HepG2 (cell line): ENCODE results near the gene HIC1. TPM values are rescaled to one million over a fixed set of nuclear protein-coding genes. Genes with fewer than 3 reads are reported as not detected.

Experiments
- CEBPB ChIP-seq: IDR thresholded peaks from 2 replicates; pipeline ENCODE4 v1.6.1; 2011; ENCODE audit warnings: low read depth, low read length, improper control_type of control experiment, borderline replicate concordance
- CREB1 ChIP-seq, 2 experiments: fragments of 450-650 bp in 1 of 2; IDR thresholded peaks; 2 replicates each; pipeline ENCODE4 v1.6.1; 2016 to 2017; ENCODE audit warnings: control low read depth in 1 of 2, mild to moderate bottlenecking in 1 of 2, missing compliant biosample characterization in 1 of 2, missing genetic modification characterization in 1 of 2
- DPF2 ChIP-seq: sonication (generic); formaldehyde crosslinking; IDR thresholded peaks from 2 replicates; pipeline ENCODE4 v1.4.0; 2020; ENCODE audit warnings: mild to moderate bottlenecking, low read depth, missing genetic modification reagents, borderline replicate concordance
- ELF3 ChIP-seq: IDR thresholded peaks from 2 replicates; pipeline ENCODE4 v1.6.1; 2016; ENCODE audit warnings: missing genetic modification reagents, missing compliant biosample characterization
- ERF ChIP-seq: IDR thresholded peaks from 2 replicates; pipeline ENCODE4 v1.6.1; 2018; ENCODE audit warnings: missing biosample characterization, missing genetic modification reagents
- HDAC6 ChIP-seq: fragments of 200-600 bp; sonication (generic); IDR thresholded peaks from 2 replicates; pipeline ENCODE4 v1.7.0; 2017; ENCODE audit warnings: mild to moderate bottlenecking, antibody characterized with exemption, low read length, low read depth
- HIVEP1 ChIP-seq: sonication (generic); formaldehyde crosslinking; IDR thresholded peaks from 2 replicates; pipeline ENCODE4 v1.4.0; 2020; ENCODE audit warnings: mild to moderate bottlenecking, missing genetic modification reagents
- LBX2 ChIP-seq: sonication (generic); formaldehyde crosslinking; IDR thresholded peaks from 2 replicates; pipeline ENCODE4 v1.5.0; 2020; ENCODE audit warnings: missing genetic modification reagents, mild to moderate bottlenecking, borderline replicate concordance
- MEIS1 ChIP-seq: sonication (generic); formaldehyde crosslinking; IDR thresholded peaks from 2 replicates; pipeline ENCODE4 v1.9.0; 2021; ENCODE audit warnings: mild to moderate bottlenecking, missing genetic modification reagents, moderate library complexity, borderline replicate concordance
- ONECUT2 ChIP-seq: sonication (generic); formaldehyde crosslinking; IDR thresholded peaks from 2 replicates; pipeline ENCODE4 v1.4.0; 2020; ENCODE audit warnings: missing genetic modification reagents
- PRPF4 ChIP-seq: fragments of 200-400 bp; formaldehyde crosslinking; IDR thresholded peaks from 2 replicates; pipeline ENCODE4 v1.6.1; 2016; ENCODE audit warnings: low read length, low read depth; ENCODE audit not compliant: poor library complexity, severe bottlenecking
- SIX1 ChIP-seq: sonication (generic); formaldehyde crosslinking; IDR thresholded peaks from 2 replicates; pipeline ENCODE4 v1.4.0; 2020; ENCODE audit warnings: missing genetic modification reagents, borderline replicate concordance
- THAP8 ChIP-seq: sonication (generic); formaldehyde crosslinking; IDR thresholded peaks from 2 replicates; pipeline ENCODE4 v1.5.1; 2020; ENCODE audit warnings: missing genetic modification reagents, mild to moderate bottlenecking, borderline replicate concordance
- ZBTB21 ChIP-seq: sonication (generic); formaldehyde crosslinking; IDR thresholded peaks from 2 replicates; pipeline ENCODE4 v1.4.0; 2020; ENCODE audit warnings: missing genetic modification reagents
- ZBTB34 ChIP-seq: sonication (generic); formaldehyde crosslinking; IDR thresholded peaks from 2 replicates; pipeline ENCODE4 v1.8.0; 2022; ENCODE audit warnings: mild to moderate bottlenecking, missing genetic modification reagents
- ZKSCAN1 ChIP-seq: fragments of 150-350 bp; IDR thresholded peaks from 2 replicates; pipeline ENCODE4 v1.6.1; 2014; ENCODE audit warnings: low read length
- ZNF256 ChIP-seq: sonication (generic); formaldehyde crosslinking; conservative IDR thresholded peaks from 2 replicates; pipeline ENCODE4 v1.4.0; 2020; ENCODE audit warnings: missing genetic modification reagents
- ZNF44 ChIP-seq: sonication (generic); formaldehyde crosslinking; IDR thresholded peaks from 2 replicates; pipeline ENCODE4 v1.5.1; 2020; ENCODE audit warnings: mild to moderate bottlenecking, missing genetic modification reagents
- ZNF552 ChIP-seq: sonication (generic); formaldehyde crosslinking; IDR thresholded peaks from 2 replicates; pipeline ENCODE4 v1.9.0; 2022; ENCODE audit warnings: missing genetic modification reagents, mild to moderate bottlenecking, borderline replicate concordance
- ZNF644 ChIP-seq: IDR thresholded peaks from 2 replicates; pipeline ENCODE4 v1.6.1; 2016; ENCODE audit warnings: low read depth
- polyA plus RNA-seq, 8 experiments: library from polyadenylated mRNA; depleted of rRNA in 3 of 8; stranded (reverse) in 7 of 8; unstranded in 1 of 8; fragments of >200 nt; fragmentation: Illumina TruSeq in 4 of 8; extraction: Trizol in 4 of 8; gene quantifications; 2 replicates each; pipeline versions ENCODE4 v1.2.1 to v1.2.3, GENCODE V29; 2011 to 2016; ENCODE audit warnings: low read depth in 4 of 8, missing spikeins in 1 of 8, mixed read lengths in 1 of 8; ENCODE audit not compliant: insufficient read depth in 1 of 8
- total RNA-seq, 5 experiments: library from RNA; depleted of rRNA; stranded (reverse); fragments of >200 nt; fragmentation: Illumina TruSeq; extraction: Trizol; gene quantifications; 2 replicates each; pipeline ENCODE4 v1.2.3, GENCODE V29; 2016; ENCODE audit warnings: low read depth in 1 of 5

Gene HIC1
- total and polyA plus RNA-seq, 2 of the 13 experiments (the other 11 are each of a cell fraction or from before 2014, with no cell fraction given): 0.04 to 0.31 TPM

- peak; percentile 79 for TF ChIP-seq CREB1 (IDR thresholded peaks at IDR 0.05)
- TF ChIP-seq CREB1 (CRISPR knock-in tag; IDR thresholded peaks at IDR 0.05): peak; percentile 76
- TF ChIP-seq SIX1 (CRISPR knock-in tag): no peak
- no peak; the same call in 1 of the 2 replicates for TF ChIP-seq ZNF256 (CRISPR knock-in tag)
- no peak for TF ChIP-seq PRPF4
- no peak for TF ChIP-seq ZNF644 (CRISPR knock-in tag)
- no peak for TF ChIP-seq DPF2 (CRISPR knock-in tag)
- TF ChIP-seq ONECUT2 (CRISPR knock-in tag): no peak
- no peak for TF ChIP-seq ZKSCAN1
- TF ChIP-seq THAP8 (CRISPR knock-in tag): no peak
- TF ChIP-seq HDAC6: no peak
- TF ChIP-seq ERF (CRISPR knock-in tag): peak; percentile 79; the same call in 1 of the 2 replicates
- TF ChIP-seq ZNF44: no peak
- TF ChIP-seq MEIS1 (CRISPR knock-in tag): peak; percentile 70; the same call in 1 of the 2 replicates
- TF ChIP-seq ZBTB34: no peak
- 0 out of 2 replicates have a peak, but pooled peaks have one; percentile 83 for TF ChIP-seq ZNF552
- peak; percentile 64; the same call in 1 of the 2 replicates for TF ChIP-seq ZBTB21
- no peak for TF ChIP-seq LBX2 (CRISPR knock-in tag)
- peak; percentile 57; the same call in 1 of the 2 replicates for TF ChIP-seq HIVEP1 (CRISPR knock-in tag)
- peak; percentile 88 for TF ChIP-seq ELF3
- TF ChIP-seq CEBPB: no peak
Measured at GRCh38 chr17:2041561-2042389, 13.1 kb upstream of the HIC1 start, which contains the start of gene OVCA2 (continued).
